Measurements from ENCODE around the gene PLA2G2D.

PLA2G2D gene

GRCh38 chr1:20086800-20087199, 32.5 kb downstream of the PLA2G2D start:
- Histone ChIP-seq H3K27ac (ENCODE audit: low read length) (no peak overlapping the region), H3K9ac (ENCODE audit: low read length in 2 of 2) (no peak overlapping the region), H3K36me3 (ENCODE audit: control insufficient read depth in 2 of 2, insufficient read depth in 2 of 2, low read length in 2 of 2) (no peaks in the 10 kb centered on the region), H3K4me1 (ENCODE audit: control insufficient read depth, insufficient read depth, low read length) (no peaks in the 10 kb centered on the region), H3K27me3 (ENCODE audit: control insufficient read depth in 1 of 2, insufficient read depth in 2 of 2, low read length in 2 of 2) (peaks cover 0 to 2% of the 10 kb centered on the region in 2 donors), H3K4me3 (ENCODE audit: low read length in 2 of 2) (no peak overlapping the region), H3K9me3 (ENCODE audit: control insufficient read depth in 2 of 2, low read length in 2 of 2) (no peaks in the 10 kb centered on the region)

- H3K27ac ChIP-seq (ENCODE audit: low read length), result no peak overlapping the region
- no peak overlapping the region for H3K4me3 ChIP-seq (ENCODE audit: low read length in 2 of 2)
- H3K9me3 ChIP-seq (ENCODE audit: control insufficient read depth in 2 of 2, low read length in 2 of 2), result no peaks in the 10 kb centered on the region
- no peaks in the 10 kb centered on the region for H3K36me3 ChIP-seq (ENCODE audit: control insufficient read depth in 2 of 2, insufficient read depth in 2 of 2, low read length in 2 of 2)
- H3K4me1 ChIP-seq (ENCODE audit: control insufficient read depth, insufficient read depth, low read length), result no peaks in the 10 kb centered on the region
- peaks cover 0 to 2% of the 10 kb centered on the region in 2 donors for H3K27me3 ChIP-seq (ENCODE audit: control insufficient read depth in 1 of 2, insufficient read depth in 2 of 2, low read length in 2 of 2)
- no peak overlapping the region for H3K9ac ChIP-seq (ENCODE audit: low read length in 2 of 2)
Measured at GRCh38 chr1:20083178-20083944, 36.0 kb downstream of the PLA2G2D start.

- H3K9ac ChIP-seq (ENCODE audit: low read length in 2 of 2), result no peak overlapping the region
- no peak overlapping the region for H3K27ac ChIP-seq (ENCODE audit: low read length)
- no peak overlapping the region for H3K4me3 ChIP-seq (ENCODE audit: low read length in 2 of 2)
- H3K9me3 ChIP-seq (ENCODE audit: control insufficient read depth in 2 of 2, low read length in 2 of 2), result no peaks in the 10 kb centered on the region
- H3K36me3 ChIP-seq (ENCODE audit: control insufficient read depth in 2 of 2, insufficient read depth in 2 of 2, low read length in 2 of 2), result no peaks in the 10 kb centered on the region
- H3K27me3 ChIP-seq (ENCODE audit: control insufficient read depth in 1 of 2, insufficient read depth in 2 of 2, low read length in 2 of 2), result peaks cover 2 to 4% of the 10 kb centered on the region in 2 donors
- H3K4me1 ChIP-seq (ENCODE audit: control insufficient read depth, insufficient read depth, low read length), result no peaks in the 10 kb centered on the region
Measured at GRCh38 chr1:20082772-20083171, 36.6 kb downstream of the PLA2G2D start.

GRCh38 chr1:20081353-20081810, 38.0 kb downstream of the PLA2G2D start:
- H3K4me1 ChIP-seq (ENCODE audit: control insufficient read depth, insufficient read depth, low read length), result no peaks in the 10 kb centered on the region
- H3K27me3 ChIP-seq (ENCODE audit: control insufficient read depth in 1 of 2, insufficient read depth in 2 of 2, low read length in 2 of 2), result peaks cover 4 to 13% of the 10 kb centered on the region in 2 donors
- no peaks in the 10 kb centered on the region for H3K36me3 ChIP-seq (ENCODE audit: control insufficient read depth in 2 of 2, insufficient read depth in 2 of 2, low read length in 2 of 2)
- H3K9me3 ChIP-seq (ENCODE audit: control insufficient read depth in 2 of 2, low read length in 2 of 2), result no peaks in the 10 kb centered on the region
- no peak overlapping the region for H3K27ac ChIP-seq (ENCODE audit: low read length)
- H3K4me3 ChIP-seq (ENCODE audit: low read length in 2 of 2), result no peak overlapping the region
- no peak overlapping the region for H3K9ac ChIP-seq (ENCODE audit: low read length in 2 of 2)

- Histone ChIP-seq H3K9ac (ENCODE audit: low read length in 2 of 2) (no peak overlapping the region), H3K27ac (ENCODE audit: low read length) (no peak overlapping the region), H3K27me3 (ENCODE audit: control insufficient read depth in 1 of 2, insufficient read depth in 2 of 2, low read length in 2 of 2) (peaks cover 4 to 13% of the 10 kb centered on the region in 2 donors), H3K4me3 (ENCODE audit: low read length in 2 of 2) (no peak overlapping the region), H3K4me1 (ENCODE audit: control insufficient read depth, insufficient read depth, low read length) (no peaks in the 10 kb centered on the region), H3K9me3 (ENCODE audit: control insufficient read depth in 2 of 2, low read length in 2 of 2) (no peaks in the 10 kb centered on the region), H3K36me3 (ENCODE audit: control insufficient read depth in 2 of 2, insufficient read depth in 2 of 2, low read length in 2 of 2) (no peaks in the 10 kb centered on the region)
Measured at GRCh38 chr1:20080441-20081352, 38.6 kb downstream of the PLA2G2D start.

- Histone ChIP-seq H3K9me3 (ENCODE audit: control insufficient read depth in 2 of 2, low read length in 2 of 2) (no peaks in the 10 kb centered on the region), H3K4me1 (ENCODE audit: control insufficient read depth, insufficient read depth, low read length) (peaks cover 3% of the 10 kb centered on the region), H3K27ac (ENCODE audit: low read length) (no peak overlapping the region), H3K36me3 (ENCODE audit: control insufficient read depth in 2 of 2, insufficient read depth in 2 of 2, low read length in 2 of 2) (no peaks in the 10 kb centered on the region), H3K27me3 (ENCODE audit: control insufficient read depth in 1 of 2, insufficient read depth in 2 of 2, low read length in 2 of 2) (peaks cover 4 to 13% of the 10 kb centered on the region in 2 donors), H3K4me3 (ENCODE audit: low read length in 2 of 2) (no peak overlapping the region), H3K9ac (ENCODE audit: low read length in 2 of 2) (no peak overlapping the region)
Measured at GRCh38 chr1:20079661-20080305, 39.6 kb downstream of the PLA2G2D start.

- H3K9me3 ChIP-seq (ENCODE audit: control insufficient read depth in 2 of 2, low read length in 2 of 2), result no peaks in the 10 kb centered on the region
- H3K9ac ChIP-seq (ENCODE audit: low read length in 2 of 2), result no peak overlapping the region
- H3K4me1 ChIP-seq (ENCODE audit: control insufficient read depth, insufficient read depth, low read length), result peaks cover 7% of the 10 kb centered on the region
- H3K36me3 ChIP-seq (ENCODE audit: control insufficient read depth in 2 of 2, insufficient read depth in 2 of 2, low read length in 2 of 2), result no peaks in the 10 kb centered on the region
- H3K27me3 ChIP-seq (ENCODE audit: control insufficient read depth in 1 of 2, insufficient read depth in 2 of 2, low read length in 2 of 2), result peaks cover 4 to 13% of the 10 kb centered on the region in 2 donors
- H3K27ac ChIP-seq (ENCODE audit: low read length), result no peak overlapping the region
- no peak overlapping the region for H3K4me3 ChIP-seq (ENCODE audit: low read length in 2 of 2)
Measured at GRCh38 chr1:20078711-20079110, 40.6 kb downstream of the PLA2G2D start.

GRCh38 chr1:20078171-20078651, 41.1 kb downstream of the PLA2G2D start:
- Histone ChIP-seq H3K27ac (ENCODE audit: low read length) (no peak overlapping the region), H3K27me3 (ENCODE audit: control insufficient read depth in 1 of 2, insufficient read depth in 2 of 2, low read length in 2 of 2) (peaks cover 4 to 13% of the 10 kb centered on the region in 2 donors), H3K9ac (ENCODE audit: low read length in 2 of 2) (no peak overlapping the region), H3K4me1 (ENCODE audit: control insufficient read depth, insufficient read depth, low read length) (peaks cover 7% of the 10 kb centered on the region), H3K9me3 (ENCODE audit: control insufficient read depth in 2 of 2, low read length in 2 of 2) (no peaks in the 10 kb centered on the region), H3K4me3 (ENCODE audit: low read length in 2 of 2) (no peak overlapping the region), H3K36me3 (ENCODE audit: control insufficient read depth in 2 of 2, insufficient read depth in 2 of 2, low read length in 2 of 2) (no peaks in the 10 kb centered on the region)

- H3K4me1 ChIP-seq (ENCODE audit: control insufficient read depth, insufficient read depth, low read length), result peaks cover 13% of the 10 kb centered on the region
- no peaks in the 10 kb centered on the region for H3K9me3 ChIP-seq (ENCODE audit: control insufficient read depth in 2 of 2, low read length in 2 of 2)
- H3K36me3 ChIP-seq (ENCODE audit: control insufficient read depth in 2 of 2, insufficient read depth in 2 of 2, low read length in 2 of 2), result no peaks in the 10 kb centered on the region
- no peak overlapping the region for H3K9ac ChIP-seq (ENCODE audit: low read length in 2 of 2)
- peaks cover 2 to 13% of the 10 kb centered on the region in 2 donors for H3K27me3 ChIP-seq (ENCODE audit: control insufficient read depth in 1 of 2, insufficient read depth in 2 of 2, low read length in 2 of 2)
- no peak overlapping the region for H3K27ac ChIP-seq (ENCODE audit: low read length)
- no peak overlapping the region for H3K4me3 ChIP-seq (ENCODE audit: low read length in 2 of 2)
Measured at GRCh38 chr1:20076710-20077461, 42.5 kb downstream of the PLA2G2D start.

GRCh38 chr1:20076223-20076622, 43.1 kb downstream of the PLA2G2D start:
- Histone ChIP-seq H3K4me1 (ENCODE audit: control insufficient read depth, insufficient read depth, low read length) (peaks cover 13% of the 10 kb centered on the region), H3K27me3 (ENCODE audit: control insufficient read depth in 1 of 2, insufficient read depth in 2 of 2, low read length in 2 of 2) (peaks cover 2 to 13% of the 10 kb centered on the region in 2 donors), H3K4me3 (ENCODE audit: low read length in 2 of 2) (no peak overlapping the region), H3K9me3 (ENCODE audit: control insufficient read depth in 2 of 2, low read length in 2 of 2) (no peaks in the 10 kb centered on the region), H3K9ac (ENCODE audit: low read length in 2 of 2) (no peak overlapping the region), H3K36me3 (ENCODE audit: control insufficient read depth in 2 of 2, insufficient read depth in 2 of 2, low read length in 2 of 2) (no peaks in the 10 kb centered on the region), H3K27ac (ENCODE audit: low read length) (no peak overlapping the region)

Data from stomach smooth muscle (tissue), 2 donors.